ENCODE data around the gene JPH2.

JPH2 gene

DNA sequence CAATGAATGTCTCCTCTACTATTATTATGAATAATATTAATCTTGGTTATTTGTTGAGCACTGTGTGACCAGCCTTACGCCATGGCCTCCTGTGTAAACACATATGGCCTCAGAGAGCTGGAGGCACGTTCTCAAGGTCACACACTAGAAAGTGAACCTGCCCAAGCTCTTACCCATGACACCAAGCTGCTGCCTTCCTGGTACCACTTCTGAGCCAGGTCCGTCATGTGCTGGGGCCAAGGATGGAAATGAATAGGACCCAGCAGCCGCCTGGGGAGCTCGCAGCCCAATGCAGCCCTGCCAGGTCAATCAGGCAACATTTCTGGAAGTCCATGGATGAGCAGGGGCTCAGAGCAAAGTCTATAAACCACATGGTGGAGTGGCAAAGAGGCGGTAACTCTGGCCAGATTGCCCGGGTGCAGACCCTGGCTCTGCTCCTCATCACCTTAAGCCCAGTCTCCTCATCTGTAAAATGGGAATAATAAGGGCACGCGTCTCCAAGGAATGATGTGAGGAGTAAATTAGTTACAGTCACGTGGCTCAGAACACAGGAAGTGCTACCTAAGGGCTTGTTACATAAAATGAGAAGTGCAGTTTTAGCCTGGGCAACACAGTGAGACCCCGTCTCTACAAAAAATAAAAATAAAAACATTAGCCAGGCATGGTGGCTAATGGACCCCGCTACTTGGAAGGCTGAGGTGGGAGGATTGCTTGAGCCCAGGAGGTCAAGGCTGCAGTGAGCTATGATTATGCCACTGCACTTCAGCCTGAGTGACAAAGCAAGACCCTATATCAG lies 61.5 kb downstream of the JPH2 start:
- DNase-seq (ENCODE audit: low read depth) = no peak

DNA sequence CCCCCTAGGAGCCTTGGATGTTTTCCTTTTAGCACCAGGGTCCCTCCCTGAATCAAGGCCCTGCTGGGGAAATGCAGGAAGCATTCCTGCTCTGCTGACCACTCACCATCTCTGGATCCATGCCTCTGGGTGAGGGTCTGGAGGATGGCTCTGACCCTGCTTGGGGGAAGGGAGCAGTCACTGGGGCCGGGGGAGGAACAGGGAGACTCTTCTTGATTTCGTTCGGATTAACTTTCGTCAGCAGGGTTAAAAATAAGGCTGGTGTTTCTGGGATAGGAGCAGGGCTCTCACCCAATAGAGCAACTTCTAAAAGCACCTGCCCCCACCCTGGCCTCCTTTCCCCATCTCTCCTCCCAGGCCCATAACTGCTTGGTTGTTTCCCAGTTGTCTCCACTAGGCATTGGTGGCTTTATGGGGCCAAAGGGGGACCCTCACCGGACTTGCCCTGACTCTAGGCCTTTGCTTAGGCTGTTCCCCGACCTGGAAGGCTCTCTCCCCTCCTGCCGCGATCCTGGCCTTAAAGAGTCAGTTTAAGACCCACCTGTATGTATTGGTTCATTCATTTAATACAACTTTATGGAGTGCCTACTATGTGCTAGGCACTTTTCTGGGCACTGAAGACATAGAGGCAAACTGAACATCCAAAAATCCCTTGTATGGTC lies 63.0 kb downstream of the JPH2 start:
- no peak for DNase-seq (ENCODE audit: low read depth)

DNA sequence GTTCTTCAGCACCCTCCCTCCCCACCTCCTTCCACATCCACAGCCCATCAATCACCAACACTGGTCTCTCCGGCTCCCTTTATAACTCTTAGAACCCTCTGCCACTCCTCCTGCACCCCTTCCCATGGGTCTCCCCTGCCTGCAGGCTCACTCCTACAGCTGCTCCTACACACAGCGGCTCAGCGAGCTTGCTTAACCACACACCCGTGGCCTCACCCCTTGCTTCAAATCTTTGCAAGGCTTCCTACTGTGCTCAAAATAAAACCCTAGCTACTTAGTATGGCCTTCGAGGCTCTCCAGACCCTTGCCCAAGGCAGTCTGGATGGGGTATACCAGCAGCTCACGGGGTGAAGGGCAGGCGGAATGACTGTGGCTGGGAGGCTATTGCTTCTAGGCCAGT lies 63.7 kb downstream of the JPH2 start:
- DNase-seq (ENCODE audit: low read depth) = no peak

DNA sequence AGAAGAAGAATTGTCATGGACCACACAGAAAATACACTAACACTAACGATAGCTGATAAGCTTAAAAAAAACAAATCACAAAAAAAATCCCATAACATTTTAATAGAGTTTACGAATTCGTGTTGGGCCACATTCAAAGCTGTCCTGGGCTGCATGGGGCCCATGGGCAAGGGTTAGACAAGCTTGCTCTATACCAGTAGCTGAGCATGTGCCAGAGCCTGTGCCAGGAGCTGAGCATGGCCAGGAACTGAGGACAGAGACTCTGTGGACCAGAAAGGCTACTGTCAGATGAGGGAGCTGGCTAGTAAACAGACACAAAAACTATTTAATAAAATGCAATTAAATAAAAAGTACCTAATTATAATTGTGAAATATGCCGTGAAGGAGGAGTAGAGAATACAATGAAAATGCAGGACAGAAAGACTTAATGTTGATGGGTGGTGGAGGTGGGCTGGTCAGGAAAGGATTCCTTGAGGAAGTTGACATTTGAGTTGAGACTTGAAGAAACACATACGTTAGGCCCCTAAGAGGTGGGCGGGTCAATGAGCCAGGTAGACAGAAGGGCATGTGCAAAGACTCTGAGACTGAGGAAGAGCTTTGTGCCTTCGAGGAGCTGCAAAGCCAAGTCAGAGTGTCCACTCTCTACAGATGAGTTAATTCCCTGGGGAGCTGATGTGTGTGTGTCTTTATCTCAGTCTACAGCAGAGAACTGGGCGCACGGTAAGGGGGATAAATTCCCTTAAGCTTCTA lies 66.1 kb downstream of the JPH2 start:
- DNase-seq (ENCODE audit: low read depth) = no peak

DNA sequence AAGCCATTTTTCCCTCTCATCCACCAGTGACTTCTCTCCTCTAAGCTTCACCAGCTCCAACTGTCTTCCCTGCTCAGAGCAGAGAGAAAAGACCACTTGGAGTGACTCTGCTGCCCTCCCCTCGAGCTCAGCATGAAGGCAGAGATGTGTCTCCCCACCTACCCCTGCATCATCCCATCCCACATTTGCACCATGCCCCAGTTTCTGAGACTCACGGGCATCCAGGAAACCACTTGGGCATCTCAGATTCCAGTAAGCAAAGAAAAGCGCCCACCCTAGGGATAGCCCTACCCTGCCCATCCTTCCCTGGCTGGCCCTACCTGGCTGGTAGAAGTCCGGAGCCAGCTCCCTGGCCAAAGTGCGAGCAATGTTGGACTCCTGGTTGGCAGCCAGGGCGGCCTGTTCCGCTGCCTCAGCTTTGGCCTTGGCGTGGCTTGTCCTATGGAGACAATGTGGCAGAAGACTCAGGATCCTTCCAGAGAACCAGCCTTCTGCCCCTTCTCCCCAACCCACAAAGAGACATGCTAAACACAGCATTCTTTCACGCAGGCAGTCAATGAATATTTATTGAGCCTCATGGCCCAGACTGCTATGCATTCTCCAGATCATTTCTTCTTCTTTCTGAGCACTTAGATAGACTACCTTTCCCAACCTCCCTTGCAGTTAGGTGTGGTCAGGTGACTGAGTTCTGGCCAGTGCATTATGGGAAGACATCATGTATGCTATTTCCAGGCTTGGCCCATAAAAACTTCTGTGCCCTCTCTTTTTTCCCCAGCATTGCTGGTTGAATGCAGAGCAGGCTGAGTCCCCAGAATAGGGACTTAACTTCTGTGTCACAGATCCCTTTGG lies 68.6 kb downstream of the JPH2 start:
- DNase-seq (ENCODE audit: low read depth) = no peak

DNA sequence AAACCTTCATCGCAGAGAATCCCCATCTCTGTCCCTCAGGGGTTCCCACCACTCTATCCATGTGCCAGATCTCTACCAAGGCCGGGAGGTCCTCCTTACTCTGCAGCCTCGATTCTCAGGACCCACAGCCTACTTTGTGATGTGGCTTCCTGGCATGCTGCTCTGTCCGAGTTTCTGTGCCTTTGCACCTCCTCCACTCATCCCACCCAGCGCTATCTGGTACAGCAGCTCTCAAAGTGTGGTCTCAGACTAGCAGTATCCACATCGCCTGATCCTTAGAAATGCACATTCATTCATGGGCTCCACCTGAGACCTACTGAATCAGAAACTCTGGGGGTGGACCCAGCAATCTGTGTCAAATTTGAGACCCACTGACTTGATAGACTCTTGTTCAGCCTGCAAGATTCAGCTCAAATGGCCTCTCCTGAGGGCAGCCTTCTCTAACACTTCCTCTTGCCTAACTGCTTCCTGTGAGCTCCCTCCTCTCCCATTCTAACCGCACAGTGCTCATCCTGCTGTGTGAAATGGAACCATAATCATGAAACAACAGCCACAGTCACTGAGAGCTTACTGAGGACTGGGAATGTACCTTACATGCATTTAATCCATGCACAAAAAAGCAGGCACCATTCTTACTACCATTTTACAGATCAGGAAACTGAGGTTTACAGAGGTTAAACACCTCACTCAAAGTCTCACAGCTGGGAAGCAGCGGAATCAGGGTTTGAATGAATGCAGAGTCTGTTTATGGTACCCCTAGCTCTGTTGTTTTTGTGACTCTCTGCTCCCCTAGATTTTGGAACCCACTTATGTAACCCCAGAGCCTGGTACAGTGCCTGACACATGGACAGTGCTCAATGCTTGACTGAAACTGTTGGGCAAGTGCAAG lies 69.4 kb downstream of the JPH2 start:
- DNase-seq (ENCODE audit: low read depth) = no peak

DNA sequence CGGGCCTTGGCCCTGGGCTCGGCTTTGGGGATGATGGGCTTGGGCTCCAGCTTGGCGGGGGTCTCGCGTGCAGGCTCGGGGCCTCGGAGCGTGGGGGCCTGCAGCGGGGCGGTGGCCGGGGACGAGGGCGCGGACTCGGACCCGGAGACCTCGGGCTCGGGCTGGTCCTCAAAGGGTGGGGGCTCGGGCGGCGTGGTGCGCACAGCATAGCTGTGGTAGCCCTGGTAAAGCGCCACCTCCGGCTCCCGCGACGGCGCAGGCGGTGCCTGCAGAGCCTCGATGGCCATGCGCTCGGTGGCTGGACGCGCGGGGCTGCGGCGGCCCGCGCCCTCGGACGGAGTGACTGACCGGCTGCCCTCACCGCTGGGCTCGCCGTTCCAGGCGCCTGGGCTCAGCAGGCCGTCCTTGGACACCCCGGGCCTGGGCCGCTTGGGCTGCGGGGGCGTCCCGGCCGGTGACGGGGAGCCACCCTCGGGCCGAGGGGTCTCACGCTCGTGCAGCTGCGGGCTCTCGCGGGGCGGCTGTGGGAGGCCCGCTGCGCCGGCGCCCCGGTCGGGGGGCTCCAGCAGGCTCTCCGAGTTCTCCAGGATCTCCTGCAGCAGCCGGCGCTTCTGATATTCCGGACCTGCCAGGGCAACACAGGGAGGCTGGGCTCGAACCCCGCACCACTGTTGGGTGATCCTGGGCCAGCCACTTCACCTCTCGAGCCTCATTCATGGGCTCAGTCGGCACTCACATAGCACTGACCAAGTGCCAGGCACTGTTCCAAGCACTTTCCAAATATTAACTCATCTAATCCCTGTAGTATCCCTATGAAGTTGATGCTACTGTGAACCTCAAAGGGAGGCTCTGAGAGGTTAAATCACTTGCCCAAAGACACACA lies 71.0 kb downstream of the JPH2 start:
- no peak for DNase-seq (ENCODE audit: low read depth)

DNA sequence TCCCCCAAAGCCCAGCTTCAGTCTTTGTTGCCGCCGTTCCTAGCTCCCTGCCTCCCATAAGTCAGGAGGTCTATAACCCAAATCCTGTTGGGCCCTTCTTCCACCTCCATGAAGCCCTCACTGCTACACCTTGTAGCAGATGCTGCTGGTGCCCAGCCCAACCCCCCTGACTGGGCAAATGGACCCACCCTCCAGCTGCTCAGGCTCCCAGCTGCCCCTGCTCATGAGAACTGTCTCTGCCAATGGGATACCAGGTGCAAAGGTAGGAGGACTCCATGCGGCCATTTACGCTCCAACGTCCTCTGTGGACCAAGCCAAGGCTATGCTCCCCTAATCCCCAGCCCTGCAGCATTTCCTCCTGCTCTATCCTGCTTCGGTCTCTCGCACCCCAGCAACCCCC lies 71.8 kb downstream of the JPH2 start:
- no peak for DNase-seq (ENCODE audit: low read depth)

DNA sequence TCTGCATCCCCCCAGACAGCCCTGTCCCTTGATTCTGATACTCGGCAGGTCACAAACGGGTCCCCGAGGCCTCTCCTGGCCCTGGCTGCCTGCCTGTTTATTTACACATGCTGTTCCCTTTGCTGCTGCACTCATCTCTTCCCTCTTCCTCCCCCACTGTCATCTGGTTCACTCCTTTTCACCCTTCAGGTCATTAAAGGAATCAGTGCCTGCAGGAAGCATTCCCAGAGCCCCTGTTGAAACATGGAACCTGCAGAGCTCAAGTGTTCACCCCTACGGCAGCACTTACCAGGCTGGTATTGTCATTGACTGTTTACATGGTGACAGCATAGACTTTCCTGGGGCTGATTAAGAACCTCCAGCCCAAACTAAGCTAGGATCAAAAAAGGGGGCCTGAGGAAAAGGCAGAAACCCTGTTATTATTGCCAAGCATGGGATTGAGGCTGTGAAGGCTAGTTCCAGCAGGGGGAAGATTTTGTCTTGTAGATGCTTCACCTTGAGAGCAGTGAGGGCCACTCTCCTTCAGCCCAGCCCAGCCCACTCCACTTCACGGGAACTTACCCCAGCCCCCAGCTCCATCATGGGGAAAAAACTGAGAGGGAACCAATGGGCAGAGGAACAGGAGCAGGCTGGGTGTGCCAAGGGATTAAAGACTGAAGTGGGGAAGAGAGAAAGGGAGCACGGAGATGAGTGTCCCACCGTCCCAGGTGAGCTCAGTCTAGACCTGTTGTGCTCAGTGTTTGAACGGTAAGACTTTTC lies 73.2 kb downstream of the JPH2 start:
- no peak for DNase-seq (ENCODE audit: low read depth)

DNA sequence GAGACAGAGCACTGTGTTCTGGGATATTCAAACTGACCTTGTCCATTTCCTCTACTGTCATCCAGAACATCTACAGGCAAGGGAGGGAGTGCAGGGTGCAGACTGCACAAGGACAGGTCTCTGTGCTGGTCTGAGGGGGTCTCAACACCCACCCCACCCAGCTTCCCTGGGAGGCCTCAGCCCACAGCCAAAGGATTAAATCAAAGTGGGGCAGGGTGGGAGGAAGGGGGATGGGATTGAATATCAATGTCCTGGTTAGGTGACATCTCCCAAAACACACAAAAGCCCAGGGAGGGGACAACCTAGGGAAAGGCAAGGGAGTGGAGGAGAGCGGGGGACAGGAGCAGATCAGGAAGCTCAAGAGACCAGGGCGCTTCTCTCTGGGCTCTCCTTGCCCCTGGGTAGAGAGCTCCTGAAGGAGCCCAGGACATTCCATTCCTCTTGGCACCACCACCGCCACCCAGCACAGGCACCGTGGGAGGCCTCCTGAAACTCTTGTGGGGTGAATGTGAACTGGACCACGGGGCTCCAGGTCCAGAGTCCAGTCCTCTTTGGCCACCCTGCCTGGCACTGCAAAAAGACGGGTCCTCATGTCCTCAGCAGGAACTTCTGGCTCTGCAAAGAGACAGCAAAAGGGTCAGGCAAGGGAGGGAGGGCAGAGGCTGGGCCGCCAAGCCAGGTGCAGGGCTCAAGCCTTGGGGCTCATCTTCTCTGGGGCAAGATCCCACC lies 73.9 kb downstream of the JPH2 start:
- no peak for DNase-seq (ENCODE audit: low read depth)

DNA sequence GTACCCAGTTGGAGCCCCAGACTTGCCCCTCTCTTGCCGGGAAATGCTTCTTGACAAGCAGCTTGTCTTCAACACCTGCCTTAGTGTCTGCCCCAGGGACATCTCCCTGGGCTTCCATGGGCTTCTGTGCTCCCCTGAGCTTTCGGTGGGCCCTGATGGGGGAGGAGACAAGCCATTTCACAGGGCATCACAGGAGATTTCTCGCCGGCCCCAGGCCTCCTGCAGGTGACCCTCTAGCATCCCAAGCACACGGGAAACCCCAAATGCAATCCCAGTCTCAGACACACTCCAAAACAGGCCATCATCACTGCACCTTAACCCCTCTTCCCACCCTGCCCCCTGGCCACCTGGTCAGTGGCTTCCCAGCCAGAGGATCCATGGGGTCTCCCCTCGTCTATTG lies 74.5 kb downstream of the JPH2 start:
- DNase-seq (ENCODE audit: low read depth) = no peak

DNA sequence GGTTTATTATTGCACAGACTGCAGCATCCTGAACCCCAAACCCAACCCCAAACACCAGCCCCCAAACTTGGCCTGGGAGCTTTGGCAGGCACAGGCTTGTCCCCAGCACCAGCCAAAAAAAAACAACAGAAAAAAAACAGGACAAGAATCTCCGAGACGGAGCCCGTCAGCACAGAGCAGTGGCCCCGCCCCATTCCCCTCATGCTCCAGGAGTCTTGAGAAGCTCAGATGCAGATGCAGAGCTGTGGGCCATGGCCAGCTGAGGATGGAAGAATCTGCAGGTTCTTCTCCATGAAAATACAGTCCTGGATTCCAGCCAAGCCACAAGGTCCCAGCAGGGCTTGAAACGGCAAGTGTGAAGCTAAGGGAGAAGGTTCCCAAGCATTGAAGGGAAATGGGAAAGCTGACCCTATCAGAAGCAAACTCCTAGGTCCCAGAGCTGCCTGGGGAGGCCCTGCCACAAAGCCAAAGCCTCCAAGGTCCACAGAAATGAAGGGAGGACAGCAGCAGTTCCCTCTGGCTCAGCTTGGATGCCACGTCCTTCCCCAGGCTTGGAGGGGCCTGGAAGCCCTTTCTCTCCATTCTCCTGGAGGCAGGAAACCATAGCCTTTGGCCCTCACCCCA lies 75.2 kb downstream of the JPH2 start:
- no peak for DNase-seq (ENCODE audit: low read depth)

DNA sequence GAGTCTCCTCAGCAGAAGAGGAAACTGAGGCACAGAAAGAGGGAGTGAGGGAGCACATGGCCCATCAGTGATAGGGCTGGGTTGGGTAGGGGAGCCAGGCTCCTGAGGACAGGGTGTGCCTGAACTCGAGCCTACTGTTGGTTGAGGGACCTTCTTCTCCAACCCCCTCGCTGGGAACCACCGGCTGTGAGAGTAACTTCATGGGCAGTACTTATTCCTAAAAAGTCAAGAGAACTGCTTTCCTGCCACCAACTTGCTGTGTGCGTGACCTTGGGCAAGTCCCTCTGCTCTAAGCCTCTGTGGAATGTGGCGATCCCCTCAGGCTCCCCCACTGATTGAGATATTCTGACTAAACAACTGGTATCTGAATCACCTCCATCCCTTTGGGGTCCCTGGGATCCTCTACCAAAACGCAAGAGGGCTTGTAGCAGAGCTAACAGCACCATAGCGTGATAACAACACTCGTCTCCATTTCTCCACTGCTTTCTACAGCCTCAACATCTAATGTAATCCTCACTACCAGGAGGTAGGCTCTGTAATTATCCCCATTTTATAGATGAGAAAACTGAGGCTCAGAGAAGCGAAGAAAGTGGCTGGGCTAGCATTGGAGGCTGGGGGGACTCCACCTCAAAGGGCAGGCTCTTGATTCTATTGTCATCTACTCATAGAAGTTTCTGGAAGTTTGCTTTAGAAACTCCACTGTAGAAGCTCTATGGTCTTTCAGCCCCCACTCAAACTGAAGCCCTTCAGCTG lies 76.0 kb downstream of the JPH2 start:
- DNase-seq (ENCODE audit: low read depth) = no peak

DNA sequence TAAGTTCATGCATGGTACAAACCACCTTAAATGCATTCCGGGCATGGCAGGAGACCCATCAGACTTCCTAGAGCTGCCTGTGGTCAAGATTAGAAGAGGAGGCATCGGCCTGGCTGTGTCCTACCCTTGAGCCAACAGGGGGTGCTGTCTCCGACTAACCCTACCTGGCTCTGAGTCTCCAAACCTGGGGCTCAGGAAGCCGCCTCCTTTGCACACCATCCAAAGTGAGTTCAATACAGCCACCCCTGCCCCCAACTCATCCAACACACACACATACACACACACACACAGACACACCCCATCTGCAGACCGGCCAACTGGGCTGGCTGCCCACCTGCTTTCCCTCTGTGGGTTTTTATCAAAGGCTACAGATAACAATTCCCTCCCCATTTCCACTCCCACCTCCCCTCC lies 77.0 kb downstream of the JPH2 start:
- DNase-seq (ENCODE audit: low read depth) = no peak

DNA sequence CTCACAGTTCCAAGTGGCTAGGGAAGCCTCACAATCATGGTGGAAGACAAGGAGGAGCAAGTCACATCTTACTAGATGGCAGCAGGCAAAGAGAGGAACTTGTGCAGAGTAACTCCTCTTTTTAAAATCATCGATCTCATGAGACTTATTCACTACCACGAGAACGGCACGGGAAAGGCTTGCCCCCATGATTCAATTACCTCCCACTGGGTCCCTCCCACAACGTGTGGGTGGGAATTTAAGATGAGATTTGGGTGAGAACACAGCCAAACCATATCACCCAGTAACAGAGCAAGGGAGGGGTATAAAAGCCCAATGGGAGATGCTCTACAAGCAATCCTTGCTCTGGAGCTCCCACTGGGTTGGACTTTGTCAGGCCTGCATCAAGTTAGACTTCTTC lies 80.4 kb downstream of the JPH2 start:
- DNase-seq (ENCODE audit: low read depth) = no peak

DNA sequence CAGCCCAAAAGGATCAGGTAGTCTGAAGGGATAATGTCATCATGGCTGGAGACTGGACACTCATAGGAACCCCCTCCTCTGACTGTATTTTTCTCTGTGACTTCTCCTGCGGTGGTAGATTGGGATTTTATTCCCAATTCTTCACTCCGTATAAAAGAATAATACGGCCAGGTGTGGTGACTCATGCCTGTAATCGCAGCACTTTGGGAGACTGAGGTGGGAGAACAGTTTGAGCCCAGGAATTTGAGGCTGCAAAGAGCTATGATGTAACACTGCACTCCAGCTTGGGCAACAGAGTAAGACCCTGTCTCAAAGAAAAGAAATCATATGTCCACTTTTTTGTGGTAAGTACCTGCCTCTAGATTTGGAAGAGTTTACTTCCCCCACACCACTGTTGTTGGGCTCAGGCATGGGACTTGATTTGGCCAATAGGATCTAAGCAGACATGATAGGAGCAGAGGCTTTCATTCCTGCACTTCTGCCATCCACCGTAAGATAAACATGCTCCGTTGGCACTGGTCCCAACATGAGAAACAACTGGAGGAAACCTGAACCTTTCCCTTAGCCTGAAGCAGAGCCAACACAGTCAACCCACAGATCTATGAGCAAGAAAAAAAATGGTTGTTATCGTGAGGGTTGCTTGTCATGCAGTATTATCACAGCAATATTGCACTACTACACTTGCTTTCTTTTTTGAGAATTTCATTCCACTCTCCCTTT lies 82.0 kb downstream of the JPH2 start:
- DNase-seq (ENCODE audit: low read depth) = no peak

DNA sequence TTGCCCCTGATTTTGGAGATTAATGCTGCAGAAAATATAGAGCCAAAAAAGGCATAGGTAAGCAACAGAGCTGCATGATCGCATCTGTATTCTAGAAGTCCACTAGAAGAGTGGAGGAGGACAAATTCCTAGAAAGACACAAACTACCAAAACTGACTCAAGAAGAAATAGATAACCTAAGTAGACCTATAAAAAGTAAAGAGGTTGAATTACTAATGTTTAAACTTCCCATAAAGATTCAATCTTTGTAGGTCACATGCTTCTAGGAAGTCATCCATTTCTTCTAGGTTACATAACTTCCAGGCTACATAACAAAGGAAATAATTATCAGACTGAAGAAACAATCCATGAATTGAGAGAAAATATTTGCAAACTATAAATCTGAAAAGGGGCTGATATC lies 84.4 kb downstream of the JPH2 start:
- no peak for DNase-seq (ENCODE audit: low read depth)
